Measurements from ENCODE around the gene TEN1. TPM values are rescaled to one million over a fixed set of nuclear protein-coding genes. Genes with fewer than 3 reads are reported as not detected.

Gene TEN1
- total RNA-seq, 4 donors from 2014 or later, result 15.2 to 95.1 (median 27.9) TPM; not detected in 1

GRCh38 chr17:76005263-76006149 lies 26.5 kb downstream of the TEN1 start:
- Histone ChIP-seq H3K4me3 (no peak overlapping the region), H3K4me1 (peaks cover 0 to 37% (median 0%) of the 10 kb centered on the region in 4 donors), H3K27me3 (no peaks in the 10 kb centered on the region), H3K27ac (peak overlapping the region in 1 of 4 donors; percentile 45), H3K9me3 (no peaks in the 10 kb centered on the region), H3K36me3 (peaks cover 0 to 20% (median 0%) of the 10 kb centered on the region in 3 donors)
- DNase-seq, result peak; percentile 77 to 92 (median 82)
- TF ChIP-seq CTCF (IDR thresholded peaks at IDR 0.05) (peak; percentile 42 to 81 (median 75)), POLR2A (IDR thresholded peaks at IDR 0.05) (no peak)

- H3K4me3 ChIP-seq, result no peak overlapping the region
- peaks cover 0 to 20% (median 0%) of the 10 kb centered on the region in 3 donors for H3K36me3 ChIP-seq
- TF ChIP-seq POLR2A (IDR thresholded peaks at IDR 0.05), result no peak
- no peak for TF ChIP-seq CTCF (IDR thresholded peaks at IDR 0.05)
- no peak for DNase-seq
- H3K27me3 ChIP-seq, result no peaks in the 10 kb centered on the region
- no peaks in the 10 kb centered on the region for H3K9me3 ChIP-seq
- no peak overlapping the region for H3K27ac ChIP-seq
- peaks cover 0 to 25% (median 0%) of the 10 kb centered on the region in 4 donors for H3K4me1 ChIP-seq
Measured at GRCh38 chr17:76007131-76007849, 28.2 kb downstream of the TEN1 start.

GRCh38 chr17:76007850-76008165 lies 28.8 kb downstream of the TEN1 start:
- peaks cover 0 to 16% (median 0%) of the 10 kb centered on the region in 3 donors for H3K36me3 ChIP-seq
- TF ChIP-seq CTCF (IDR thresholded peaks at IDR 0.05), result no peak
- TF ChIP-seq POLR2A (IDR thresholded peaks at IDR 0.05), result no peak
- no peak for DNase-seq

GRCh38 chr17:76008208-76008607 lies 29.2 kb downstream of the TEN1 start:
- no peak for DNase-seq
- no peak overlapping the region for H3K27ac ChIP-seq
- H3K27me3 ChIP-seq, result no peaks in the 10 kb centered on the region
- peaks cover 0 to 15% (median 0%) of the 10 kb centered on the region in 3 donors for H3K36me3 ChIP-seq
- no peaks in the 10 kb centered on the region for H3K9me3 ChIP-seq
- no peak for TF ChIP-seq POLR2A (IDR thresholded peaks at IDR 0.05)
- TF ChIP-seq CTCF (IDR thresholded peaks at IDR 0.05), result no peak
- no peak overlapping the region for H3K4me3 ChIP-seq
- H3K4me1 ChIP-seq, result peaks cover 0 to 20% (median 0%) of the 10 kb centered on the region in 4 donors

More at GRCh38 chr17:76007850-76008165, 28.8 kb downstream of the TEN1 start:
- H3K4me1 ChIP-seq, result peaks cover 0 to 24% (median 0%) of the 10 kb centered on the region in 4 donors
- H3K27ac ChIP-seq, result no peak overlapping the region
- H3K4me3 ChIP-seq, result no peak overlapping the region
- no peaks in the 10 kb centered on the region for H3K9me3 ChIP-seq
- no peaks in the 10 kb centered on the region for H3K27me3 ChIP-seq

GRCh38 chr17:76008630-76009425 lies 29.8 kb downstream of the TEN1 start:
- no peak overlapping the region for H3K4me3 ChIP-seq
- H3K9me3 ChIP-seq, result no peaks in the 10 kb centered on the region
- TF ChIP-seq POLR2A (IDR thresholded peaks at IDR 0.05) (no peak), CTCF (IDR thresholded peaks at IDR 0.05) (no peak)
- no peak for DNase-seq
- peaks cover 0 to 15% (median 0%) of the 10 kb centered on the region in 4 donors for H3K4me1 ChIP-seq
- peaks cover 0 to 17% (median 0%) of the 10 kb centered on the region in 3 donors for H3K36me3 ChIP-seq
- H3K27ac ChIP-seq, result no peak overlapping the region
- H3K27me3 ChIP-seq, result no peaks in the 10 kb centered on the region
